GM19467 (cell line): Measurements from ENCODE around the gene C16orf74.

Experiments used
- ATAC-seq: cut with Tn5 transposase; IDR thresholded peaks from one replicate; pipeline ENCODE4 v1.9.1; 2021; ENCODE audit warnings: mild to moderate bottlenecking, moderate library complexity; ENCODE audit not compliant: unreplicated experiment

The C16orf74 gene

DNA sequence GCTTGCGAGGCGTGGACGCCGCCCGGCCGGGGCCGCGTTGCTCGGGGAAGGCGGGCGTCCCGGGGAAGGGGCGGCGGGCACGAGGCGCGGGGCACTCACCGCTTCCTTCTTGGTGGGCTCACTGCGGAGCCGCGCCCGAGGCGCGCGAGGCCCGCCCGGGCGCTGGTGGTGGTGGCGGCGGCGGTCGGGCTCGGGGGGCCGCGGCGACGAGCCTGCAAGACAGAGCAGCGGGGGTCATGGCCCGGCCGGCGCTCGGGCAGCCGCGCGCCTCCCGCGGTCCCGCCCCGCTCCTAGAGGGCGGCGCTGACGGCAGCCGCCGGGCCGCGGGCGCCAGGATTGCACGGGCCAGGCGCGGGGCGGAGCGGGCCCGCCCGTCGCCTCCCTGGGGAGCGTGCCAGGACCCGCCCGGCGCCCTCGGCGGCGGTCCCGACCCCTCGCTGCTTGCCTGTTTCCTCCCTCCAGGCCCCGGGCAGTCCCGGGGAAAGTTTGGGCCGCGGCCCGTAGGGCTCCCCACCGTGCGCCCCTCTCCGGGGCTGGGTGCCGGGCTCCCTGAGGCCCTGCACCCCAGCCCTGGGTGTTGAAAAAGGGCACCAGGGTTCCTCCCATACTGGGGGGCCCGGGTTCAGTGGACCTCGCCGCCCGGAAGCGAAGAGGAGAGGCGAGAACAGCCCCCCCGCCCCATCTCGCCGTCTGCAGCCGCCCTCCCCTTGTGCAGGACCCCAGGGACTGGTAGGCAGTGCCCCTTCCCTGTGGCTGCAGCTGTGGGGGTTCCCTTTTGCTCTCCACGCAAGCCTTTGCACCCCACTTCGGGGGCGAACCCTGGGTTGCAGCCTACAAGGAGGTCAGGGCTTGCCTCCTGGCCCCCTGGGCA is at the start of gene C16orf74:
Gene C16orf74 (minus strand): TSS at position 270 of the 871 bp plus-strand sequence. CDS start 15,879 bp downstream, outside the sequence.
- ATAC-seq, result no peak

- no peak for ATAC-seq
Observed at GRCh38 chr16:85800321-85800669, 49.4 kb upstream of the C16orf74 start.

- peak; percentile 68 for ATAC-seq
Observed at GRCh38 chr16:85799497-85800320, 48.8 kb upstream of the C16orf74 start, which contains the start of the genes COX4I1 and EMC8. COX4I1 (plus strand) TSS chr16:85799695; CDS start chr16:85801206, 1,511 bp downstream. EMC8 (minus strand) TSS chr16:85799544; CDS start chr16:85799295, 249 bp downstream.

DNA sequence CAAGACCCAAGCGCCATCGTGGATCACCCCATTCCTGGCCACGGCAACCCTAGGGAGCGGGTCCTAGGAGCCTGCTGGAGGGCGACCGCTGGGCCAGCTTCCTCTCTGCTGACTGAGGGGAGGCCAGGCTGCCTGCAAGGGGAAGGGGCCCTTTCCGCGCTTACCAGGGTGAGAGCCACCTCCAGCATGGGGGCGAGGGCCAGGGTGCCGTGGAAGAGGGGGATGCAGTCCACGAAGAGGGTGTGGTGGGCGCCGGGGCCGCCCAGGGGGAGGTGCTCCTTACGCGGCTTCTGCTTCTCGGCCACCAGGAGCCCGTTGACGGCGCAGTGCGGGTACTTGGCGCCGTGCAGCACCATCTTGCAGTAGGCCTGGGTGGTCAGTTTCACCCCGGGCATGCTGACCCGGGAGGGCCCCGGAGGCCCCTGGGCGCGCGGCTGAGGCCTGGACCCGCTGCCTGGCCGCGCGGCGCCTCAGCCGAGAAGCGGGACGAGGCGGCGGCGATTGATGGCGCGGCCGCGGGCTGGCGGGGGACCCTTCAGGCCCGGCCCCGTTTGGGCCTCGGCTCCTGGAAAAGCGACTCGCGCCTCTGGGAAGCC is 48.1 kb upstream of the C16orf74 start:
- ATAC-seq, result peak; percentile 22

- no peak for ATAC-seq
Observed at GRCh38 chr16:85798283-85798776, 47.4 kb upstream of the C16orf74 start.

GRCh38 chr16:85796599-85796998 is 45.7 kb upstream of the C16orf74 start:
- no peak for ATAC-seq

DNA sequence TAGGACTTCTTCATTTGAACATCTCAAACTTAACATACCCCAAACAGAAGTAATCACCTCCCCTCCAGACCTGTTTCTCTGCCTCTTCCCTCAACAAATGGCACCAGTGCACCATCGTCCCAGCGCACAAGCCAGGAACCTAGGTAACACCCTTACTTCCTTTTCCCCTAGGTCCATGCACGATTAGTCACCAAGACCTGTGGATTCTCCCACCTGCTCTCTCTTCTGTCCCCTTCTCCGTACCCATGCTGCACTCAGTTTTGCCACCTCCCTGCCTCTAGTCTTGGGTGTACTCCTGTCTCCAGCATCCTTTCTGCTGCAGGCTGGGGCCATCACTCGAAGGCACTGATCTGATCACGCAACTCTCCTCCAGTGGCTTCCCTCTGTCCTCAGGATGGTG is 45.3 kb upstream of the C16orf74 start:
- ATAC-seq, result no peak

DNA sequence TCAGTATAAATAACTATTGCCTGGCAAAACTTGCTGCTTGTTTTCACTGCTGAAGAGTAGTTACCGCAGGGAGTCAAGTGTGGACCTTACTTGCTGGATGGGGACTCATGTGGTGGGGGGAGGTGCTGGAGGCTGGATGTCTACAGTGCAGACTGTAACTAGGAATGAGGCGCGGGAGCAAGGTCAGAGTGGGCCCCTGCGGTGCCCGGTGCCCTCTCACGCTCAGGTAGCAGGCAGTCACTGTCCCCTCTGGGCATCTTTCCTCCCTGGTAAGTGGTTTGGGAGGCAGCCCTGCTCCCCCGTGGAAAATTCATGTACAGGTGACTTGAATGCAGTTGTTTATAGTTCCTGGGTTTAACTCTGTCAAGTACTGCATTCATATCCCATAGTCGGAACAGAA is 43.8 kb upstream of the C16orf74 start:
- ATAC-seq, result no peak

DNA sequence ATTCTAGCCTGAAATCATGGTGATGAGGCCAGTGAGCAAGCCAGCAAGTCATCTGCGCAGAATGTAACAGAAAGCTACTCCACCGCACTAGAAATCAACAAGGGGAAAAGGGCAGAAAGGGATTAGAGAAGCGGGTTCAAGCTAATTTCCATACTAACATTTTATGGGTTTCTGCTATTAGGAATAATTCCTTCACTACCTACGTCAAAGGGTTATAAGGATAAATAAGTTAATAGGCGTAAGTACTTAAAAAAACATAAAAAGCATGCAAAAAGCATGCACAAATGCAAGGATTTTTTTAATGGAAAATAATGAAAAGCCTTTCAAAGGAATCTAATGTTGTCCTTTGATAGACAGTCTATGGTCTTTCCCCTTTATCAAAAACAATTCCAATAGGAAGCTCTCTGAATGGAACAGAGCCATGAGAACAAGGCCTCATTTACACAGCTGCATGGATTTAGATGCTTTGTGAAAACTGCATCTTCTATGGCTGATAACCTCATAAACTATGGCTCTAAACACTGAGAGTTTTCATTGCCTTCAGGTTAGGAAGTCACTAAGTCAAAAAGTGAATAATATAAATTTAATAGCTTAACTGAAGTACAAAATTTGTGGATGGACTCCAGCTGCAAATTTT is 42.9 kb upstream of the C16orf74 start:
- ATAC-seq, result no peak

GRCh38 chr16:85789773-85790172 is 38.9 kb upstream of the C16orf74 start:
- no peak for ATAC-seq

- no peak for ATAC-seq
Observed at GRCh38 chr16:85788819-85789218, 37.9 kb upstream of the C16orf74 start.

DNA sequence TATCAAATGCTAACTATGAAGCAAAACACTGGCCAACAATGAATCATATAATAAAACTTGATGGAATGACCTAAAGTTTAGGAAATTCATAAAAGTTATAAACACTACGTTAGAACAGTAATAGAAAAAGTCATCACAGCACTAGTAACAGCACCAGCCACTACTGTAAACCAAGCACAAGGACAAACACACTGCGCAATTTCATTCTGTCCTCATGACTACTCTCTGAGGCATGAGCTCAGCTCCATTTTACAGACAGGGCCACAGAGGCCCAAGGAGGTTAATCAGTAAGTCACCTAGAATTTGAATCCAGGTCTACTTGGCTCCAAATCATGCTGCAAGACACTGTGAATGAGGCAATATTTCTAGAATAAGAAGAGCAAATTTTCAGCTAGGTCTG is 35.0 kb upstream of the C16orf74 start:
- ATAC-seq, result no peak

DNA sequence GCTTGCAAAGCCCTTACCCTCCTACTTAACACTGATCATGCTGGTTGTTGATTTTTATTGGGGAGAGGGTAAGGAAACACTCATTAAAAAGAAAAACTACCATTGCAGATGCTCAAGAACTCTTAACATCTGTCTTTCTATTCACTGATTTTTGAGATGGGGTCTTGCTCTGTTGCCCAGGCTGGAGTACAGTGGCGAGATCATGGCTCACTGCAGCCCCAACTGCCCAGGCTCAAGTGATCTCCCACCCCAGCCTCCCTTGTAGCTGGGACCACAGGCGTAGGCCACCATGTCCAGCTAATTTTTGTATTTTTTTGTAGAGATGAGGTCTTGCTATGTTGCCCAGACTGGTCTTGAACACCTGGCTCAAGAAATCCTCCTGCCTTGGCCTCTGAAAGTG is 33.9 kb upstream of the C16orf74 start:
- no peak for ATAC-seq

GRCh38 chr16:85783441-85783840 is 32.5 kb upstream of the C16orf74 start:
- no peak for ATAC-seq

DNA sequence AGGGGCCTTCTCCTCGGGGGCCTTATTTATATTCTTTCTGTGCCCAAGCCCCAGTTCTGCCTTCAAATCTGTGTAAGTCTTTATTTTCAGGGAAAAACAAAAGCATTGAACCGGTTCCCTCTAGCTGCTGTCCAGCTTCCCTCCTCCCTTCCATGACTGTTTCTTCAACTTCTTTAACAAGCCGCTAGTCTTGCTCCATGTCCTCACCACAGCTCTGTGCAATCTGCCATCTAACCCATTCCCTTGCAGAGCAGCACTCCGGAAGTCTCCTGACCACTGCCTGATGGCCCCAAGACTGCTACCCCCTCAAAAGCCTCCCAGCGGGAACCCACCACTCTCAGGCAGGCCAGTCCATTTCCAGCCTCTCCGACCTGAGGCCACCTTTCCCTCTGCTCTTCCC is 31.6 kb upstream of the C16orf74 start:
- ATAC-seq, result no peak

GRCh38 chr16:85781695-85782370 is 30.9 kb upstream of the C16orf74 start:
- ATAC-seq, result no peak

- ATAC-seq, result no peak
Observed at GRCh38 chr16:85781156-85781555, 30.3 kb upstream of the C16orf74 start.

DNA sequence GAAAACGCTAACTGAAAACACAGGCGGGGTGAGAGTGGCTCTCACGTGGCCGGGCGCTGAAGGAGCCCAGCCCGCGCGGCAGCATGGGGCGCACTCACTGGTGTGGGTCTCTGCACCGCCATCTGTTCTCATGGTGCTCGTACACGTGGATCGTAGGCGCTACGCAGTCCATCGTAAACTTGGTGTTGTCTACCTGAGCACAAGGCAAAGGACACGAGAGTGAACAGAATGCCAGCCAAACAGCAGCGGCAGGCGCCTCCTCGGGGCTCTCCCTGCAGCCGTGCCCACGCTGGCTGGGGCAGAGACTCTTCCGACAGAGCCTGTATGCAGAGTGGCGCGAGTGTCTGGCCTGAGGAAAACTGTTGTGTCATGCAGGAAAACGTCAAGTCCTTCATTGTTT is 29.4 kb upstream of the C16orf74 start:
- ATAC-seq, result no peak

DNA sequence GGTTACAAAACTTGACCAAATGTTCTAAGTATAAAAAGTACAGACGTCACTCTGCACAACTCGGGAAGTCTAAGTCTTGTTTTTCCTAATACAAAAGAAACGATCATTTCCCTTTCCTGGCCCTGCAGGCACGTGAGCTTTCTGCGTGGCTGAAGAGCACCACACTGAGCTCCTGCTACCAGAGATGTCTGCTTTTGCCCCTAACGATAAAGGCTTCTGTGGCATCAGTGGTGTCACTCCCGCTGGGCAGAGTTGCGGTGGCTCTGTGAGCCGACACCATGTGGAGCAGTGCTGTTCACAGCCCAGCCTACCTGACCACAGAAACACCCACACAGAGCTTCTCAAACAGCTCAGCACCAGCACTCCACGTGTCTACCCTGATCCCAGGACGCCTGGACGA is 28.0 kb upstream of the C16orf74 start:
- ATAC-seq, result no peak
